Muscle layer of duodenum (tissue), 2 donors: ENCODE data around the gene POLN.

Experiments
- H3K27ac ChIP-seq: one replicate; pipeline ENCODE4 v1.7.0; 2013; ENCODE audit warnings: mild to moderate bottlenecking, low read length
- H3K27me3 ChIP-seq: one replicate; pipeline ENCODE4 v1.7.0; 2013; ENCODE audit warnings: low read depth, mild to moderate bottlenecking, control low read depth, low read length
- H3K36me3 ChIP-seq, 2 donors: one replicate each; pipeline ENCODE4 v1.7.0; 2013; ENCODE audit warnings: low read length in 2 of 2, control low read depth in 1 of 2, mild to moderate bottlenecking in 1 of 2; ENCODE audit not compliant: insufficient read depth in 2 of 2, control insufficient read depth in 1 of 2
- H3K4me1 ChIP-seq, 2 donors: one replicate each; pipeline ENCODE4 v1.7.0; 2013; ENCODE audit warnings: low read length in 2 of 2, mild to moderate bottlenecking in 2 of 2, control low read depth in 1 of 2, moderate library complexity in 1 of 2; ENCODE audit not compliant: insufficient read depth in 2 of 2, control insufficient read depth in 1 of 2
- H3K4me3 ChIP-seq, 2 donors: one replicate each; pipeline ENCODE4 v1.7.0; 2013; ENCODE audit warnings: low read length in 2 of 2, low read depth in 1 of 2, mild to moderate bottlenecking in 1 of 2
- H3K9me3 ChIP-seq, 2 donors: one replicate each; pipeline ENCODE4 v1.7.0; 2013; ENCODE audit warnings: low read length in 2 of 2, control low read depth in 1 of 2, mild to moderate bottlenecking in 1 of 2; ENCODE audit not compliant: control insufficient read depth in 1 of 2
- donor health status: healthy.

POLN gene

DNA sequence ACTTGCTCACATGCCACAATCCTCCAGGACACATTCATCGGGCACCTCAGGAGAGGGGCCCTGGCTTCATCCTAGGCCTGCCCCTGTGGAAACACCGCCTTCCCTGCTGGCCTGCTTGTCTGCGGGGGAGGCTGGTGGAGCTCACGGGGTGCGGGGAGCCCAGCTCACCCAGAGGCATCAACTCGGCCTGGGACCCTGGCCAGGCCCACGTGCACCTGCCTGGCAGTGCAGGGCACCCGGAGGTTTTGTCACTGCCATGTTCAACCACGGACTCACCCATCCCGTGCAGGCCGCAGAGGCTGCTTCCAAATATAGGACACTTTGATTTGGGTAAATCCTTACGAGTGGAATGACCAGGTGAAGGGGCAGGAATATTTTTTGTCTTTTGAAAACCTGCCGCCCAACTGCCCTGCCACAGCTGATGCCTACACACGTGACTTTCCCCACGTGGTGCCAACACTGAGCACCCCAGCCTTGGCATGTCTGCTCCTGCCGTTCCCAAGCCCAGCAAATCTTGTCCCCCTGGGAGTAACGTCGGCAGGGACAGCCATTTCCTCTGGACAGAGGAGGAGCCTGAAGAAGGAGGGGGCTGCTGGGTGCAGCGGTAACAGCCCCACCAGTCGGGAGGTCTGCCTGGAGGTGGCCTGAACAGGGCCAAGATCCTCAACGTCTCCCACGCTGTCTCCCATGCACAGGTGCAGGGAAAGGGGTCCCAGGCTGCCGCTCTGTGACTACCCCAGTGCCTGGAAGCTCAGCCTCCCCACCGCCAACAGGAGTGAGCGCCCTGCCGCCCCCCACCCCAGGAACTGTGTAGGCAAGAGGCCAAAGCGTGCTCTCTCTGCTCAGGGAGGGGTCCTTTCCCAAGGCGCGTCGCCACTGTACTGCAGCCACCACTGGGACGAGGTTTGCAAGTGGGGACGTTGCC is 11.5 kb upstream of the POLN start:
- H3K4me1 ChIP-seq: peaks cover 11 to 35% of the 10 kb centered on the region in 2 donors
- H3K9me3 ChIP-seq: no peaks in the 10 kb centered on the region
- no peaks in the 10 kb centered on the region for H3K27me3 ChIP-seq
- no peak overlapping the region for H3K4me3 ChIP-seq
- no peak overlapping the region for H3K27ac ChIP-seq
- H3K36me3 ChIP-seq: peaks cover 23 to 55% of the 10 kb centered on the region in 2 donors

GRCh38 chr4:2252530-2253091 is 10.7 kb upstream of the POLN start:
- Histone ChIP-seq H3K9me3 (no peaks in the 10 kb centered on the region), H3K4me3 (no peak overlapping the region), H3K27me3 (no peaks in the 10 kb centered on the region), H3K27ac (no peak overlapping the region), H3K36me3 (peaks cover 23 to 56% of the 10 kb centered on the region in 2 donors), H3K4me1 (peaks cover 11 to 27% of the 10 kb centered on the region in 2 donors)

DNA sequence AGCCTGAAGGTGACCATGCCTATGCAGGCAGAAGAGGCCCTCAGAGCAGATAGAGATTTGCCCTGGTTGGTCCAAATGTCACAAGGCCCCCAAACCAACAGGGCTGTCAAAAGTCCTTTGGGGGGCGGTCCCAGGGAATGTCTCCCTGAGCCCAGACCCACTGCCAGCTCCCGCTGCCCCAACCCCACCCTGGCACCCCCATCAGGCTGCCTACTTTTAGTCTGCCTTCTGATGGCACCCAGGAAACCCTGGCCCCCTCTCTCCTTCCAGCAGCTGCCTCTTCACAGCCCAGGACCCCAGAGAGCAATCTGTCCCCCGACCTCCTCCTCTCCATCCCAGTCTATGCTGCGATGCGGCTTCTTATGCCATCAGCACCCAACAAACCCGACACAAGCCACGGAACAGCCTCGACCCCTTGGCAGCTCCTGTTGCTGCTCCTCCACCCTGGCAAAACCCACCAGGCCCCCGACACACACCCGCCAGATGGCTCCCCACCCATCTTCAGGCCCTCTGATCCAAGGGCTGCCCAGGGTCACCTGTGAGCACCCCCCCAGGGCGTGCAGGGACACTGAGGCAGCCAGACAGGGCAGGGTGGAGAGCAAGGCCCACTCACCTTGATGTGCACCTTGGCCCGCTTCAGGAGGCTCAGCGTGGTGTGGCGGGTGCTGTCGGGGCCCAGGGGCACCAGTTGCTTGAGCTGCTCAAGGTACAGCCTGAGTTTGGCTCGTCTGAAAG is 10.0 kb upstream of the POLN start:
- Histone ChIP-seq H3K9me3 (no peaks in the 10 kb centered on the region), H3K36me3 (peaks cover 23 to 62% of the 10 kb centered on the region in 2 donors), H3K27me3 (no peaks in the 10 kb centered on the region), H3K4me1 (peaks cover 6 to 21% of the 10 kb centered on the region in 2 donors), H3K4me3 (no peak overlapping the region), H3K27ac (no peak overlapping the region)

GRCh38 chr4:2251073-2251794 is 9.3 kb upstream of the POLN start:
- H3K4me3 ChIP-seq: no peak overlapping the region
- no peaks in the 10 kb centered on the region for H3K27me3 ChIP-seq
- H3K36me3 ChIP-seq: peaks cover 23 to 66% of the 10 kb centered on the region in 2 donors
- peaks cover 4 to 13% of the 10 kb centered on the region in 2 donors for H3K4me1 ChIP-seq
- no peaks in the 10 kb centered on the region for H3K9me3 ChIP-seq
- no peak overlapping the region for H3K27ac ChIP-seq

GRCh38 chr4:2250357-2251072 is 8.6 kb upstream of the POLN start:
- Histone ChIP-seq H3K4me1 (peaks cover 0 to 7% of the 10 kb centered on the region in 2 donors), H3K36me3 (peaks cover 23 to 66% of the 10 kb centered on the region in 2 donors), H3K27me3 (no peaks in the 10 kb centered on the region), H3K27ac (no peak overlapping the region), H3K4me3 (no peak overlapping the region), H3K9me3 (no peaks in the 10 kb centered on the region)

GRCh38 chr4:2249526-2250356 is 7.8 kb upstream of the POLN start:
- Histone ChIP-seq H3K4me3 (no peak overlapping the region), H3K27ac (no peak overlapping the region), H3K36me3 (peaks cover 18 to 65% of the 10 kb centered on the region in 2 donors), H3K4me1 (peaks cover 0 to 8% of the 10 kb centered on the region in 2 donors), H3K9me3 (no peaks in the 10 kb centered on the region), H3K27me3 (no peaks in the 10 kb centered on the region)

GRCh38 chr4:2248821-2249261 is 6.9 kb upstream of the POLN start:
- Histone ChIP-seq H3K4me3 (no peak overlapping the region), H3K27ac (no peak overlapping the region), H3K4me1 (peaks cover 0 to 15% of the 10 kb centered on the region in 2 donors), H3K27me3 (no peaks in the 10 kb centered on the region), H3K9me3 (no peaks in the 10 kb centered on the region), H3K36me3 (peaks cover 12 to 61% of the 10 kb centered on the region in 2 donors)

DNA sequence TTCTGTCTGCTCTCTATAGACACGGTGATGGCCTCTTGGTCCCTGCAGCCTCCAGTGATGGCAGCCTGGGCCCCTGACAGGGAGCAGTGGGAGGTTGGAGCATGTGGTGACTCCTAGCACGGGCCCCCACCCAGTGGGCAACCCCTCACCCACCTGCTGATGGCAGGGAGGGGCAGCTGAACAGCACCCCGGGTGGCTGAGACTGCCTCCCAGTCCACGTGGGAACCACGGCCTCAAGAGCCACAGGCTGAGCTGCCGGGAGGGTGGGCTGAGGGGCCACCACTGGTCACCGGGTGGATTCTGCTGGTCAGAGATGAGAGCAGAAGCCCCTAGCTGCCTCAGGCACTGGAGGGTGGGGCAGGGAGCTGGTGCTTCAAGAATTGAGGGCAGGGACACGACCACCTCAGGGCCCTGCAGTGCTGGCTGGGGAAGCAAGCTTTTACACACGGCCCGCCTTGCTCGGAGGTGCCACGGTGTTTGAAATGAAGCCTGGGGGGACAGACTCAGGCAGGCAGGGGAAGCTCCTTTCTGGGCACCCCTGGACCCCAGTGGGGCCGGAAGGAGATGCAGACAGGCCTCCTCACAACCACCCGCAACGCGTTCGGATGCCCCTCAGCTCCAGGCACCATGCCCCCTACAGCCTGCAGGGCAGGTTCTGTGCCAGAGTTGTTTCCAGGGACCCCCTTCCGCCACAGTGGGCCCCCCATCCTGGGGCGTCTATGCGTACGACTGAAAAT is 6.3 kb upstream of the POLN start:
- H3K36me3 ChIP-seq: peaks cover 8 to 55% of the 10 kb centered on the region in 2 donors
- no peak overlapping the region for H3K4me3 ChIP-seq
- H3K27me3 ChIP-seq: no peaks in the 10 kb centered on the region
- peaks cover 3 to 21% of the 10 kb centered on the region in 2 donors for H3K4me1 ChIP-seq
- H3K27ac ChIP-seq: no peak overlapping the region
- no peaks in the 10 kb centered on the region for H3K9me3 ChIP-seq

DNA sequence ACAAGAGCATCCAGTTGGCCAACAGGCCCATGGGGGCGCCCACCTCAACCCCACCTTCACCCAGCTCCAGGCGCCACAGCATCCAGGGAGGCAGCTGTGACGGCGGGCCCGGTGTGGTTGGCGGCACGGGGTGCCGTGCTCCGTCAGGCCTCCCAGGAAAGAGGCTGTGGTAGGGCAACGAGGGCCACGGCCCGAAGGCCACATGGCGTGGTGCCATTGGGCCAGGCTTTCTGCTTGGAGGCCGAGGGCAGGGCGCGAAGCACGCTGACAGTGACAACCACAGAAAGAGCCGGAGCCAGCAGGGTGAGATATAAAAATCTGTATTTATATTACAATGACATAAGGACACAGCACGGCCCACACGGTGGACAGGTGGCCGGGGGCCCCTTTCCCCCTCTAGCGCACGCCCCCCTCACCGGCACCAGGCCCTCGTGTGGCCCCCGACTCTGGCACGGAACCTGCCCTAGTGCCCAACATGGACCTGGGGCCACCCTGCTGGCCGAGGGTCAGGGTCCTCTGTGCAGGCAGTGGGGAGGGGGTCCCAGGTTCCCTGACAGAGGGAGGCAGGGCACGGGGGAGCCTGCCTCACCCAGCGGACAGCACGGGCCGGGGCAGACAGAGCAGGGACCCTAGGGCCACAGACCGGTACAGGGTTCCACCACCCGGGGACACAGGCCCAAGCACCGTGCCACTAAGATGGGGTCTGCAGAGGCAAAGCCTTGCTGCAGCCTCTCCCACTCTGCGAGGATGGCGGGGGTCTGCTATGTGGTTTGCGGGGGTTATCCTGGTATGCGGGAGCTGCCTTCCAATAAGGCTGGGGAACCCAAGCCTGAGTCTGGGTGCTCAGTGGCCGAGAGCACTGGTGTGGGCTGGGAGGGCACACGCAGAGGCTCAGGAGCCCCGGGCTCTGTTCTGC is 5.5 kb upstream of the POLN start:
- Histone ChIP-seq H3K36me3 (peaks cover 3 to 48% of the 10 kb centered on the region in 2 donors), H3K27ac (no peak overlapping the region)

More for the DNA sequence above, 5.5 kb upstream of the POLN start:
- H3K27me3 ChIP-seq: no peaks in the 10 kb centered on the region
- no peaks in the 10 kb centered on the region for H3K9me3 ChIP-seq
- H3K4me3 ChIP-seq: no peak overlapping the region
- peaks cover 4 to 21% of the 10 kb centered on the region in 2 donors for H3K4me1 ChIP-seq
